GM18526 (cell line): ENCODE results near the gene TBX6.
A peak's percentile ranks its signal among the peaks of the same experiment; 100 is the strongest.

Source experiments
- POLR2A ChIP-seq: IDR thresholded peaks from 3 replicates; pipeline ENCODE4 v1.6.1; 2011; ENCODE audit not compliant: insufficient read length; ENCODE audit errors: extremely low read depth

Gene TBX6

GRCh38 chr16:30065943-30066760 lies 25.6 kb downstream of the TBX6 start:
- TF ChIP-seq POLR2A = no peak

DNA sequence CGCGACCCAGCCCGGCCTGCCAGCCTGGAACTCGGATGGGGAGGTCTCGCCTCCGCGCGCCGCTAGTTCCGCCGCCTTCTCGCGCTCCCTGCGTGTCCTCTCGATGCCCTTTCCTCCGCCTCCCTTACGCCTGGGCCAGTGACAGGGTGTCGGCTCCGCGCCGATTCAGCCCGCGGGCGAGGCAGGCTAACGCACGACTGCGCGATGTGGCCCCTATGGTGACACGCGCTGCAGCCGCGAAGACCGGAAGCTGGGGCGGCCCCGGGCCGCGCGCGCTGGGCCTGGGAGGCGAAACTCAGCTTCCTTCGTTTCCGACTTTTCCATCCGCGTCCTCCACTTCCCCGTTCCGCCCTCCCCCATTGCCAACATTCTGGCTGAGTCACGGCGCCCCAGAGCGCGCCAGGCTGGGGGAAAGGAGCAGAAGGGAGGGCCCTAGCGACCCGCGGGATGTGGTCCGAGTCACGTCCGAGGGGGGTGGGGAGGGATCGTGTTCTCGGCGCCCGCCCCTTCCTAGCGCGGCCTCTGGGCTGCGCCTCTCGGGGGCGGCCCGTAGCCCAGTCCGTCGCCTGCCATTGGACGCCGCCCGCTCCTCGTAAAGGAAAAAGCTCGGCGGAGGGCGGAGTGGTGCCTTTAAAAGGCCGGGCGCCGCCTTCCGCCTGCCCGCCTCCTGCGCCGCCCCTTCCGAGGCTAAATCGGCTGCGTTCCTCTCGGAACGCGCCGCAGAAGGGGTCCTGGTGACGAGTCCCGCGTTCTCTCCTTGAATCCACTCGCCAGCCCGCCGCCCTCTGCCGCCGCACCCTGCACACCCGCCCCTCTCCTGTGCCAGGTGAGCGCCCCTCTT lies 26.4 kb downstream of the TBX6 start, which contains the start of gene ALDOA:
Gene ALDOA, plus strand, starts transcription at position 659 of the 841 bp plus-strand sequence. CDS start 1,138 bp downstream, outside the sequence.
- peak; percentile 92 for TF ChIP-seq POLR2A

GRCh38 chr16:30064729-30065101 lies 27.0 kb downstream of the TBX6 start:
- TF ChIP-seq POLR2A = no peak

GRCh38 chr16:30063893-30064728 lies 27.6 kb downstream of the TBX6 start:
- TF ChIP-seq POLR2A = peak; percentile 64

DNA sequence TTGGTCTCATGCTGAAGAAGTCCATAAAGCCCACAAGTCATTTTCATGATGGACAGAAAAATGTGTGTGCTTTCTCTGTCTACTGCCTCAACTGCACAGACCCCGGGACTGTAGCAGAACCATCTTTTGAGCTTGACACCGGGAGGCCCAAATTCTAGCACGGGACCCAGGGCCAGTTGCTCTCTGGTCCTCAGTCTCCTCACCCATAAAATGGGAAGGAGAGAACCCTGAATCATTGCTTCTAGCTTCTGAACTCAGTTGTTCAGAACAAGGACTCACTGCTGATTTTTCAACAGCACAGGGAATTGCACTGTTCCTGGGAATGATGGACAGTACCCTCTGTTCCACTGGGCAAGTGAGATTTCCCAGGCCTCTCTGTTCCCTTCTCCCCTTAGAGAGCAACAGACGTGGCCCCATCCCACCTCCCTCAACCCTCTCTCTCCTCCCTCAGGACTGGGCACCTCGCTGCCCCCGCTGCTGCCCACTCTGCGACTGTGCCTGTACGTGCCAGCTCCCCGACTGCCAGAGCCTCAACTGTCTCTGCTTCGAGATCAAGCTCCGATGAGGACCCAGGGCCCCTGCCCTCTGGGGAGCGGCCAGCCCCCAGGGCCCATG lies 28.3 kb downstream of the TBX6 start:
- TF ChIP-seq POLR2A = no peak

GRCh38 chr16:30060836-30061554 lies 30.7 kb downstream of the TBX6 start:
- TF ChIP-seq POLR2A = no peak

- TF ChIP-seq POLR2A = no peak
These were observed 31.4 kb downstream of the TBX6 start for GRCh38 chr16:30060346-30060745.

- no peak for TF ChIP-seq POLR2A
These were observed 36.7 kb downstream of the TBX6 start for GRCh38 chr16:30054959-30055553.

DNA sequence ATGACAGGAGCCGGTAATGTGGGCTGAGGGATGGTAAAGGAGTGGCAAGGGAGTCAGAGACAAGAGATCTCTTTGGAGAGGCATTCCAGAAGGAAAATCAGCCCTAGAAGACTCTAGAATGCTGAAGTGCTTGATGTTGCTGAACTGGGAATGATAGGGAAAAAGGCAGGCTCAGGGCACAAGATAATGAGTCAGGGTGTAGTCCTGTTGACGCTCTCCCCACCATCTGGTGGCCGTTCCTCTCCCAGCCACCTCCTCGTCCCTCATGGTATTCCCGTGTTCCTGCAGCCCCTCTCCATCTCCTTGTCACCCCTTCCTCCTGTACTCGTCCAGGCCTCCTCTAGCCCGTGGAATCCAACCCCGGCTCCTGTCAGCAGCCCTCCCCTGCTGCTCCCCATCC lies 37.3 kb downstream of the TBX6 start:
- no peak for TF ChIP-seq POLR2A

DNA sequence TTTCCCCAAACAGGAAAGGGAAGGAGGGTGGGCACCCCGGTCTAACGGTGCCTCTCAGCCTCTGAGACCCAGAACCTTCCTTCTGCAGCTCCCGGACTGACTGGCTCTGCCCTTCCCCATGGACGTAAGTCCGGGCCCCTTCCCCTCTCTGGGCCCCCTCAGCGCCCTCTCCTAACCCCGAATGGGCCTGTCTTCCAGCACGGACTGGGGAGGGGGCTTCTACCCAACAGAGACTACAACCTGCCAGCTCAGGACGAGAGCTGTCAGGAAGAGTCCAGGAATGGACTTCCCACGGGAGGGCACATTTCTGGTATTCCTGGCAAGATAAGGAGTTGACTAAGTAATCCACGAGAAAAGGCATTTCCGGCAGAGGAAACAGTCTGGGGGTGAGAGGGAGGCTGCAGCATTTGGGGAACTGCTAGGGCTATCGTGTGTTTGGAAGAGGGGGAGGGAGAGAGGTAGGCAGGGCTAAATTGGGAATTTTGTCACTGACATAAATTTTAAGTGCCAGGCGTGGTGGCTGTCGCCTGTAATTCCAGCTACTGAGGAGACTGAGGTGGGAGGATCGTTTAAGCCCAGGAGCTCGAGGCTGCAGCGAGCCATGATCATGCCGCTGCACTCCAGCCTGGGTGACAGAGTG lies 38.2 kb downstream of the TBX6 start:
- no peak for TF ChIP-seq POLR2A

DNA sequence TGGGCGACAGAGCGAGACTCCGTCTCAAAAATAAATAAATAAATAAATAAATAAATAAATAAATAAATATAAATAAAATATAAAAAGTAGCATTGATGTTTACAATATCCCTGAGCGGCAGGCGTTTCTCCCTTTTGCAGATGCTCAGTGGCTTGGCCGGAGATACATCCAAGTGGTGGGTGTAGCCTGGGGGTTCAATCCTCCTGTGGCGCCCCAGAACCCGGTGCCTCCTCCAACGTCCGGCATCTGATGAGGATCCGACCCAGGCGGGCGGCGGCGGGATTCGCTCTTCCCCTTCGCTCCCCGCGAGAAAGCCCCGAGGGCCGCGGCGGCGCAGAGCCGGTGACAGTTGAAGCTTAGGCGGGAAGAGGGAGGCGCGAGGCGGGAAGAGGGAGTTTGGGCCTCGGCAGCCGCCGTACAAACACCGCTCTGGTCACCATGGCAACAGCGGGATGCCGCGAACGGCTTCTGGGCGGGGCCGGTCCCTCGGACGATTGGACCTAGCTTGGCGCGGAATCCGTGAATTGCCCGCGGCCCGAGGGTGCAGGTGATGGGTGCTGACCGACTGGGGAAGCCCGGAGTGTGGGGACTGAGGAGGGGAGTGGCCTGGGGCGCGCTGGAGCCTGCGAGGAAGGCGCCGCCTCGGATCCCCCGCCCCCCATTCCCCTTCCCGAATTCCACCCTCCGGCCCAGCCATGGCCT lies 38.9 kb downstream of the TBX6 start:
- peak; percentile 38 for TF ChIP-seq POLR2A

DNA sequence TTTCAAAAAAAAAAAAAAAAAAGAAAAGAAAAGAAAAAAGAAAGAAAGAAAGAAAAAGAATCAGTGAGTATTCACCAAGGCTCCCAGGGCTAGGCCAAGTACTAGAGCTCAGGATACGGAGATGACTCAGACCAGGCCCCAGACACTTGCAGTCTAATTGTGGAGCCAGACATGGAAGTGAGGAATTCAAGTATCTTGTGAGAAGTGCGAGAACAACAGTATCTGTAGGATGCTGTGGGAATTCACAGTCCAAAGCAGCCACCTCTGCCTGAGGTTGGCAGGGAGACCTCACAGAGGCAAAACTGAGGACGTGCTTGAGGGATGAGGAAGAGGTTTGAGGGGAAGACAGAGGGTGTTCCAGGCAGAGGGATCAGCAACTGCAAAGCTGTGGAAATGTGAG lies 40.2 kb downstream of the TBX6 start:
- no peak for TF ChIP-seq POLR2A

DNA sequence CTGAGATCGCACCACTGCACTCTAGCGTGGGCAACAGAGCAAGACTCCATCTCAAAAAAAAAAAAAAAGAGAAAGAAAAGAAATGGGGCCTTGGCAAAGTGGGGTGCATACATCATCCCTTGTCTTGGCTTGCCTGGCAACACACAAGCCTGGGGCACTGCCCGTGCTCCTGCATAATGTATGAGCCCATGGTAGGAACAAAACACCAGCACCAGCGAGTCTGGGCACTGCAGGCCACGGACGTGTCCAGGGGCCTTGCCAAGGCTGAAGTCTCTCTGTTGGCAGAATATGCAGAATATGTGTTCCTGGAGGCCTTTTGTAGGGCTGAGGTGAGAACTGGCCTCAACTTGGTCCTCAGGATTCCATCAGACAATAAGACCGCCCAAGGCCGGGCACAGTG lies 41.9 kb downstream of the TBX6 start:
- no peak for TF ChIP-seq POLR2A
